GM21381 (cell line): Measurements from ENCODE around the gene LGI2.

Source experiments
- ATAC-seq: cut with Tn5 transposase; IDR thresholded peaks from one replicate; pipeline ENCODE4 v1.9.1; 2021; ENCODE audit warnings: mild to moderate bottlenecking, moderate library complexity; ENCODE audit not compliant: unreplicated experiment

Gene LGI2

GRCh38 chr4:24999392-25000089, 31.2 kb downstream of the LGI2 start:
- no peak for ATAC-seq

DNA sequence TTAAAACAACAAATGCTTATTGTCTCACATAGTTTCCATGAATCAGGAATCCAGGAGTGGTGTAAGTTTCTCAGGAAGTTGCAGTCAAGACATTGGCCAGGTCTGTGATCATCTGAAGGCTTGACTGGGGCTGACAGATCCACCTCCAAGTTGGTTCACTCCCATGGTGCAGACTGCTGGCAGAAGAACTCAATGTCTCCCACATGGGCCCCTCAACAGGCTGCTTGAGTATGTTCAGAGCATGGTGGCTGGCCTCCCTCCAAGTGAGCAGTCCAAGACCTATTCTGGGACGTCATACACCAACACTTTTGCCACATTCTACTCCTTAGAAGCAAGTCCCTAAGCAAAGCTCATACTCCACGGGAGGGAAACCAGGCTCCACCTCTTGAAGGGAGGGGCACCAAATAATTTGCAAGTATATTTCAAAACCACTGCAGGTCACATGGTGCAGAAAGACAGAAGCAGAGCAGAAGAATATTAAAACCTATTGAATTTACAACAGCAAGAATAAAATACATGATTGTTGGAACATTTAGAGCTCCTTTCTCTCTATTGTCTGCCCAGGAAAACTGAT, 35.3 kb downstream of the LGI2 start:
- no peak for ATAC-seq

GRCh38 chr4:24993551-24994080, 37.1 kb downstream of the LGI2 start:
- ATAC-seq, result no peak

- ATAC-seq, result no peak
Measured at GRCh38 chr4:24992968-24993367, 37.8 kb downstream of the LGI2 start.

- no peak for ATAC-seq
Measured at GRCh38 chr4:24991015-24991414, 39.7 kb downstream of the LGI2 start.

GRCh38 chr4:24989327-24989726, 41.4 kb downstream of the LGI2 start:
- ATAC-seq, result no peak

GRCh38 chr4:24988776-24989175, 42.0 kb downstream of the LGI2 start:
- ATAC-seq, result no peak

DNA sequence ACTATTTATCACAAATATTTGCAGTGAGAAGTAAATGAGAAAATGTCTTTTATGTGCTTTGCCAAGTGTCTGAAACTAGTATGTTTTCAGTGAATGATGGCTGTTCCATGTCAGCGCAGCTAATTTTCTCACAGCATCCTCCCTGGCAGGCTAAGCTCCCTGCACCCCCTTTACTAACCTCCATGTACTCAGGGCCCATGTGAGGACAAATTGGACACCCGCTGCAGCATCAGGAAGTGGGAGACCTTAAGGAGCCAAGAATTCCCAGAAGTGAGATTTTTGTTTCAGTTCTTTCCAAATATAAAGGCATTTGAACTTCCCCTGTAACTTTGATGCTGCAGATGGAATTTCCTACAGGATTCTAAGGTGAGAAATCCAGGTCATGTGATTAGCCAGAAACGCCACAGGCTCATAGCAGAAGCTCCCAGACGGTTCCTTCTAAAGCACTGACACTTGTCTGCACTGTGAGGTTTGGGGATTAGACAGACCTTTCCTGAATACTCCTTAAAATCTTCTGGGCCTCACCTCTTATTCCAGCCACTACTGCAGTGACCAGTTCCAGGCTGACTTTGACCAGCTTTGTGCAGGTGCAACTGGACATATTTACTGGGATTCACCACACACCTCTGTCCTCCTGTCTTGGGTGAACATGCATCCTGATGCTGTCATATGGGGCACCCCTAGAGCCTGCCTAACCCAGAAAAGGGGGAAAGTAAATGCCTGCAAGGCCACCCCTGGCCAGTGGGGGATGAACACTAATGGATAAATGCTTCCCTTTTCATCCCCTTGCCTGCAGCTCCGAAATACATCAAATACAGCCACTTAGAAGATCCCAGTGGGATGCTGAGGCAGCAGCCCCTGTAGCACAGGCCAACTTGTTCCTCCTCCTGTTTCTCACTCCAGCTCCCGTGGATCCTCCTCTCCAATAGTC, 45.9 kb downstream of the LGI2 start:
- ATAC-seq, result no peak

GRCh38 chr4:24980740-24981139, 50.0 kb downstream of the LGI2 start:
- no peak for ATAC-seq

DNA sequence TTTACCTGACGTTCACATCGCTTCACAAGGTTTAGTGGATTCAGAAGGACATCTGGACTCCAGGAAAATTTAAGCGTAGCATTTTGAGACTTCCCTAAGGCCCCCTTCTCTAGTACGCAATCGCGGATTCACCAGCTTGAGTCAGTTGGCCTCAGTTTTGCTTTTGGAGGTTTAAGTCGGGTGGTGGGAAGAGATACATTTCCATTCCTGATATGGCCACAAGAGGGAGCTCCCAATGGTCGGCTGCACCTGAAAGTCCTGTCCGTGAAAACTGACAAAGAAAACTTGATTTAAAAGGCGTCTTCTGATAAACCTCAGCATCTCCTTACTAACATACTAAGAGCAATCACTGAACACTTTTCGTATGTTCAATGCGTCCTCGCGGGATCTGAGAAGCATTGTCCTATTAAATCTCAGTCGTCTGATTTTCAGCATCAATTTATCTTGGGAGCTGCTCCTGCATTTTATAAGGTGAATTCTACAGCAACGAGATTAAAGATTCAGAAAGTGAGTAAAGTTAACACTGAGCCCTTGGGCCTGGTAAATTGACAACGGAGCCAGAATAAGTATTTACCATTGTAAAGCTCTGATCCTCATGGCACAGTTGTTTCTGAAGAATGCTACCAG, 50.6 kb downstream of the LGI2 start:
- no peak for ATAC-seq

GRCh38 chr4:24979554-24979953, 51.2 kb downstream of the LGI2 start:
- no peak for ATAC-seq

- no peak for ATAC-seq
Measured at GRCh38 chr4:24978291-24979075, 52.3 kb downstream of the LGI2 start.

DNA sequence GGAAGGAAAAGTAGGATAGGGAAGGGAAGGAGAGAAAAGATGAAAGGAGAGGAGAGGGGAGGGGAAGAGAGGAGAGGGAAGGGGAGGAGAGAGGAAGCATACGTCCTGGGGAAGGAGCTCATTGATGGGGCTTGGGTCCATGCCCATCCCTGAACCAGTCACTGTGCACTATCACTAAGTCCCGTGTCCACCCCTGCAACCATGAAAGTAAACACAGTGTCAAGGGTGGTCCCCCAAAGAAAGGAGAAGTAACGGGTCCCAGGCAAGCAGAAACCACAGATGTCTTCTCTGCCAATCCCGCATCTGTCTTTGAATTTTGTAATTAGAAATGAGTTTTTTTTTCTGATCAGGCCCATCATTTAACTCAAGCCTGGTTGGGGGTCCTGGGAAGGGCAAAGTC, 55.2 kb downstream of the LGI2 start:
- ATAC-seq, result no peak

DNA sequence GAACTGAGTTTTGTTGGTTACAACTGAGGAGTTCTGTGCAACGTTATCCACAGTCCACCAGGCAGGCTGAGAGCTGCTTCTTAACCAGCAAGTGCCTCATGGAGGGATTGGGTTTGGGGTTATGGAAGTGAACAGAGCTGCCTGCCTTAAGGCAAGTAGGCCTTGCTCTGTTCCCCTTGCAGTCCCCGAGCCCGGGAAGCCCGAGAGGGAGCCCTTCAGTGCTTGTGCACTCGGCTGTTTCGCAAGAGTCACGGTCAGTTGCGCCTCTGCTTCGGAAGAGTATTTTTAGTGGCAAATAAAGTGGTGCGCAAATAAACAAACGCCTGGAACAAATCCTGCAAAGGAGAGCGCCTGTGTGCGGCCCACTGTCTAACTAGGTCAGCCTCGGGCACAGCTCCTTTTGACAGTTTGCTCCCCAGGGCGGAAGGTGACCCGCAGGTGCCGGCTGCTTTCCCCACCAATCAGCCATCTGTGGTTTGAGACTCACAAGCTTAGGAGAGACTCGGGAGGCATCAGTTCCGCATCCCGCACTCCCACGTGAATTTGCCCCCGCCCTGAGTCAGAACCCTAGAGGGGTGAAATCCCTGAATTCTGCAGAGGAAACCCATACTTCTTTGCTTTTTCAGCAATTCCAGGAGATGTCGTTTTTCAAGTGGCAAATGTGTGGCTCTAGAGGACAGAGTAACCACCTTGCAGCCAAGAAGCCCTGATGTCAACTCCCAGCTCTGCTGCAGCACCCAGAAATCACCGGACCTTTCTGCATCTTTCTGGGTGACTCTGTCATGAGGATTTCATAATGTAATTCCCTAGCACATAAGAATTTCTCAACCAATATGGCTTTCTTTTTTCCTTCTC, 56.8 kb downstream of the LGI2 start:
- no peak for ATAC-seq

GRCh38 chr4:24973404-24973746, 57.4 kb downstream of the LGI2 start:
- no peak for ATAC-seq

DNA sequence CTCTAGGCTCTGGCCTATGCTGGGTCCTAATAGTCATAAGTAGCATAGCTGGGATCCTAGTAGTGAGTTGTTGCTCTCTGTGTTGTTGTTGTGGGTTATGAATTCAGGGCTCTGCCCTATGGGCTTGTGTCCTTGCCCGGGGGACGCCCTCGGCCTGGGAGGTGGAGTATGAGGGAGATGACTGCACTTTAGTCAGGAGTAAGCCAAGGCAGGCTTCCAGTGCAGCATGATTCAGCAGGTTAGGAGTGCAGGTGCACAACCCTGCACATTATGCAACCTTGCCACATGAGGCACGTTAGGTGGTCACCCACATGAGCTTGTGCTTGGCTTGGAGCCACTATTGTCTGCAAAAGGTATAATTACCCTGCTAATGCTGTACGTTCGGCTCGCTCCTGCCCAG, 59.6 kb downstream of the LGI2 start:
- no peak for ATAC-seq

DNA sequence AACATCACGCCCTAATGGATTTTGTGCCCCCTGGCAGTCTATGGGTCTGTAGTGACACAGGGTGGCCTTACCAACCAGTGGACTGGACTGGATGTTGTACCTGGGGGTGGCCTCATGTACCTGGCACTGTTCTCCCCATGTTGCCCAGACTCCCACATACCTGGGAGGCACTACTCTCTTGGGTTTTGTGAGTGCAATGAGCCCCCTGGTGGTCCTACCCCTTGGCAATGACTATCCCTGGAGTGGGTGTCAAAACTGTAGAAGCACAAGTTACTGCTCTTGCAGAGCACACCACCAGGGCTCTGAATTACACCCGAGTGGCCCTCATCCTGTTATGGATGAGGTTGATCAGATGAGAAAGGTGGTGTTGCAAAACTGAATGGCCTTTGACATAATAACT, 60.1 kb downstream of the LGI2 start:
- no peak for ATAC-seq

- ATAC-seq, result no peak
Measured at GRCh38 chr4:24970191-24970590, 60.6 kb downstream of the LGI2 start.

DNA sequence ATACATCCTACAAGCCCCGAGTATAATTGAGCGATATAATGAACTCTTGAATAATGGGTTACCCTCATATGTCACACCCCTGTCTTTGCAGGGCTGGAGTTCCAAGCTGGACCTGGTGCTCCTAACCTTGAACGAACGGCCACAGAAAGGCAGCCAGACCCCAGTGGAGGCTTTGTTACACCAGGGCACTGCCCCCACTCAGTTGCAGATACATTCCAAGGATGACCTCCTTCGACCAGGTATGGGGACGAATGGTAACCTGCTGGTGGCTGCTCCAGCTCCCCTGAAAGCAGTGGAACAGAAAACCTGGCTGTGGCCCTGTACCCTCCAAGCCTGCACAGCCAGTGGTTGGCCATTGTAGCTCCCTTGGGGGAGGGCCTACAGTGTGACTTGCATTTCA, 61.3 kb downstream of the LGI2 start:
- ATAC-seq, result no peak

GRCh38 chr4:24968992-24969391, 61.8 kb downstream of the LGI2 start:
- ATAC-seq, result no peak
